ENCODE results near the gene THYN1. TPM values are rescaled to one million over a fixed set of nuclear protein-coding genes. Genes with fewer than 3 reads are reported as not detected.

The THYN1 gene
- total and polyA plus RNA-seq, 2 donors (not counting 3 experiments of a cell fraction or from before 2014, with no cell fraction given), result 35.7 to 38.0 TPM

DNA sequence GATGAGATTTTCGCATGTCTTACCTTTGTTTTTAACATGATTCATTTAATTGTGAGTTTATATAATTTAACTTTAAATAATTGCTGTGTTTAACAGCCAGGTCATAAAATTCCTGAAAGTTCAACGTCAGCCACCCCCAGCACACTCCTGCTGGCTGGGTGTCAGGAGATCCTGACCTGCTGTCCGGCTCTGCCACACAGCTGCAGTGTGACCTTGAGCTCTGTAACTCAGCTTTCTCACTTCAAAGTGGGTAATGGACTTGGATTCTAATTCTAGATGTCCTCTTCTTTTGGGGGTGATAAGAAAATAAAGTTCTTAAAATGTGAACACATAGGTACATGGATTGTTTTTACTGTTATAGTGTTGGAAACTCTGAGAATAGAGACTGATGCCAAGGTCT is 17.8 kb downstream of the THYN1 start:
- no peaks in the 10 kb centered on the region for H3K9me1 ChIP-seq (replicated peaks; ENCODE audit: control insufficient read depth, extremely low read depth, insufficient read depth, low read length)
- H3K4me1 ChIP-seq (ENCODE audit: control insufficient read depth, extremely low read depth, insufficient read depth, low read length), result peaks cover 7% of the 10 kb centered on the region
- intact Hi-C loops (cut with micrococcal nuclease), result no loop called here
- peaks cover 2 to 9% of the 10 kb centered on the region in 2 experiments for H3K36me3 ChIP-seq (ENCODE audit: control insufficient read depth in 2 of 2, extremely low read depth in 1 of 2, insufficient read depth in 2 of 2, low read length in 2 of 2)
- H4K20me1 ChIP-seq (replicated peaks; ENCODE audit: control insufficient read depth, extremely low read depth, insufficient read depth, low read length), result no peaks in the 10 kb centered on the region
- DNase-seq (ENCODE audit: low read depth, low spot score), result no peak
- H2AFZ ChIP-seq (ENCODE audit: low read depth, low read length), result no peak overlapping the region
- no peak for TF ChIP-seq POLR2A (IDR thresholded peaks at IDR 0.05; ENCODE audit: low read depth, low read length)
- no peak overlapping the region for H3K4me3 ChIP-seq (replicated peaks in 1 of 3; ENCODE audit: insufficient read depth in 1 of 3, low read depth in 1 of 3, low read length in 3 of 3)
- H3K79me2 ChIP-seq (ENCODE audit: control insufficient read depth, insufficient read depth, low read length), result peaks cover 22% of the 10 kb centered on the region
- no peaks in the 10 kb centered on the region for H3K9me3 ChIP-seq (replicated peaks; ENCODE audit: control insufficient read depth, insufficient read depth, low read length)
- H3K27me3 ChIP-seq (ENCODE audit: control insufficient read depth in 2 of 2, insufficient read depth in 2 of 2, low read length in 2 of 2), result no peaks in the 10 kb centered on the region
- H3K4me2 ChIP-seq (ENCODE audit: insufficient read depth, low read length), result no peak overlapping the region
- ChIA-PET CTCF (interaction anchor here (0.9 to 3.2 kb wide), 4 partner anchors 9 to 308 kb away, joined by 3 to 14 read pairs (median 10); partner anchors contain the start of genes NCAPD3 and VPS26B), POLR2A (no interaction called here)
- FAIRE-seq, result no peak
- H3K27ac ChIP-seq (ENCODE audit: insufficient read depth, low read depth, low read length), result no peak overlapping the region
- no TSS peak for BruUV-seq (replicated peaks)
- dilution Hi-C loops (cut with MboI; ENCODE audit: extremely low pct_ligation_motif_present, low sequenced_read_pairs), result no loop called here
- H3K9ac ChIP-seq (replicated peaks; ENCODE audit: extremely low read depth, insufficient read depth, low read length), result no peak overlapping the region

DNA sequence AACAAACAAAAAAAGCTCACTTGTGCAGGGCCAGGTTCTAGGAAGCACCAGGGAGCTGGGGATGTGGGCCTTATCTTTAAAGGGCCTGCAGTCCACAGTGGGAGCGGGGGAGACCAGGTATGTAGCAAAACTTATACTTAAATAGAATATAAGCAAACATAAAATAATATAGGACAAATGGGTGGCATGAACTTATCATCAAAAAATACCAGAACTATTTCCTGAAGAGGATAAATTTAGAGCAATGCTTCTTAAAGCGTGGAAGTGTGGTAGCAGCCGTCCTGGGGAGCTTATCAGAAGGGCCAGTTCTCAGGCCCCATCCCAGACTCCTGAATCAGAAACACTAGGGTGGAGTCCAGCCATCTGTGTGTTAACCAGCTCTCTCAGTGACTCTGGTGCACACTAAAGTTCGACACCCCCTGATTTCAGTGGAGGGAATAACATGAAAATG is 19.4 kb downstream of the THYN1 start:
- intact Hi-C loops (cut with micrococcal nuclease) (no loop called here), dilution Hi-C loops (cut with MboI; ENCODE audit: extremely low pct_ligation_motif_present, low sequenced_read_pairs) (no loop called here)
- no peak overlapping the region for H3K27ac ChIP-seq (ENCODE audit: insufficient read depth, low read depth, low read length)
- POLR2A ChIA-PET, result no interaction called here
- no peak overlapping the region for H3K9ac ChIP-seq (replicated peaks; ENCODE audit: extremely low read depth, insufficient read depth, low read length)
- H3K79me2 ChIP-seq (ENCODE audit: control insufficient read depth, insufficient read depth, low read length), result peaks cover 35% of the 10 kb centered on the region
- H3K36me3 ChIP-seq (ENCODE audit: control insufficient read depth in 2 of 2, extremely low read depth in 1 of 2, insufficient read depth in 2 of 2, low read length in 2 of 2), result peaks cover 2 to 5% of the 10 kb centered on the region in 2 experiments
- no peaks in the 10 kb centered on the region for H3K9me3 ChIP-seq (replicated peaks; ENCODE audit: control insufficient read depth, insufficient read depth, low read length)
- TF ChIP-seq POLR2AphosphoS5 (IDR thresholded peaks at IDR 0.05; ENCODE audit: insufficient read depth, low read depth, low read length) (no peak), EZH2 (IDR thresholded peaks at IDR 0.05; ENCODE audit: borderline replicate concordance, low read depth, low read length, severe bottlenecking) (no peak), FOS (IDR thresholded peaks at IDR 0.05; ENCODE audit: borderline replicate concordance, insufficient read depth, low read length) (no peak), MYC (IDR thresholded peaks at IDR 0.05; ENCODE audit: low read depth, low read length) (no peak), POLR2A (IDR thresholded peaks at IDR 0.05; ENCODE audit: low read depth, low read length) (no peak), JUN (IDR thresholded peaks at IDR 0.05; ENCODE audit: borderline replicate concordance, insufficient read depth, insufficient read length, low read depth) (no peak), GATA2 (IDR thresholded peaks at IDR 0.05; ENCODE audit: insufficient read depth, insufficient read length, low read depth, low read length) (no peak)
- TF ChIP-seq, protein P1, sequence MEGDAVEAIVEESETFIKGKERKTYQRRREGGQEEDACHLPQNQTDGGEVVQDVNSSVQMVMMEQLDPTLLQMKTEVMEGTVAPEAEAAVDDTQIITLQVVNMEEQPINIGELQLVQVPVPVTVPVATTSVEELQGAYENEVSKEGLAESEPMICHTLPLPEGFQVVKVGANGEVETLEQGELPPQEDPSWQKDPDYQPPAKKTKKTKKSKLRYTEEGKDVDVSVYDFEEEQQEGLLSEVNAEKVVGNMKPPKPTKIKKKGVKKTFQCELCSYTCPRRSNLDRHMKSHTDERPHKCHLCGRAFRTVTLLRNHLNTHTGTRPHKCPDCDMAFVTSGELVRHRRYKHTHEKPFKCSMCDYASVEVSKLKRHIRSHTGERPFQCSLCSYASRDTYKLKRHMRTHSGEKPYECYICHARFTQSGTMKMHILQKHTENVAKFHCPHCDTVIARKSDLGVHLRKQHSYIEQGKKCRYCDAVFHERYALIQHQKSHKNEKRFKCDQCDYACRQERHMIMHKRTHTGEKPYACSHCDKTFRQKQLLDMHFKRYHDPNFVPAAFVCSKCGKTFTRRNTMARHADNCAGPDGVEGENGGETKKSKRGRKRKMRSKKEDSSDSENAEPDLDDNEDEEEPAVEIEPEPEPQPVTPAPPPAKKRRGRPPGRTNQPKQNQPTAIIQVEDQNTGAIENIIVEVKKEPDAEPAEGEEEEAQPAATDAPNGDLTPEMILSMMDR (IDR thresholded peaks at IDR 0.05; ENCODE audit: extremely low read depth in 1 of 2, insufficient read depth in 1 of 2, low read depth in 1 of 2, low read length in 2 of 2), result no peak
- TF ChIP-seq, protein P2, sequence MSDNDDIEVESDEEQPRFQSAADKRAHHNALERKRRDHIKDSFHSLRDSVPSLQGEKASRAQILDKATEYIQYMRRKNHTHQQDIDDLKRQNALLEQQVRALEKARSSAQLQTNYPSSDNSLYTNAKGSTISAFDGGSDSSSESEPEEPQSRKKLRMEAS (IDR thresholded peaks at IDR 0.05; ENCODE audit: insufficient read depth, insufficient read length), result no peak
- CTCF ChIA-PET, result interaction anchor here (1.5 to 3.2 kb wide), 3 partner anchors 10 to 26 kb away, joined by 7 to 14 read pairs (median 13); partner anchors contain the start of genes NCAPD3 and VPS26B
- H4K20me1 ChIP-seq (replicated peaks; ENCODE audit: control insufficient read depth, extremely low read depth, insufficient read depth, low read length), result no peaks in the 10 kb centered on the region
- H3K4me2 ChIP-seq (ENCODE audit: insufficient read depth, low read length), result no peak overlapping the region
- H3K4me3 ChIP-seq (replicated peaks in 1 of 3; ENCODE audit: insufficient read depth in 1 of 3, low read depth in 1 of 3, low read length in 3 of 3), result no peak overlapping the region
- no peak for FAIRE-seq
- no peak overlapping the region for H2AFZ ChIP-seq (ENCODE audit: low read depth, low read length)
- no peaks in the 10 kb centered on the region for H3K27me3 ChIP-seq (ENCODE audit: control insufficient read depth in 2 of 2, insufficient read depth in 2 of 2, low read length in 2 of 2)
- H3K9me1 ChIP-seq (replicated peaks; ENCODE audit: control insufficient read depth, extremely low read depth, insufficient read depth, low read length), result no peaks in the 10 kb centered on the region
- H3K4me1 ChIP-seq (ENCODE audit: control insufficient read depth, extremely low read depth, insufficient read depth, low read length), result peaks cover 22% of the 10 kb centered on the region
- DNase-seq (ENCODE audit: low read depth, low spot score), result no peak
- no TSS peak for BruUV-seq (replicated peaks)

All from endothelial cell of umbilical vein (primary cell).